Left lung (tissue), 10 donors: ENCODE measurements around the gene MRTFB. TPM values are rescaled to one million over a fixed set of nuclear protein-coding genes. Genes with fewer than 3 reads are reported as not detected.

Experiments used
- ATAC-seq: fragments of 200-7000 bp; cut with Tn5 transposase; one replicate; pipeline ENCODE4 v1.9.1; 2020; ENCODE audit warnings: moderate library complexity
- DNase-seq, 4 donors: peaks; one replicate each; pipeline ENCODE4 v3.0.0-alpha.2; 2013 to 2020
- H3K27ac ChIP-seq, 2 donors: fragments of 200-600 bp; sonication (generic) in 1 of 2; one replicate each; pipeline versions ENCODE4 v1.5.0 to v1.8.0; 2020 to 2021
- H3K27me3 ChIP-seq, 2 donors: fragments of 200-600 bp; sonication (generic) in 1 of 2; one replicate each; pipeline versions ENCODE4 v1.5.0 to v1.8.0; 2020 to 2021
- H3K36me3 ChIP-seq, 2 donors: fragments of 200-600 bp; sonication (generic) in 1 of 2; one replicate each; pipeline versions ENCODE4 v1.5.0 to v1.8.0; 2020 to 2021
- H3K4me1 ChIP-seq, 2 donors: fragments of 200-600 bp; one replicate each; pipeline ENCODE4 v1.8.0; 2021
- H3K4me3 ChIP-seq, 2 donors: fragments of 200-600 bp; sonication (generic) in 1 of 2; one replicate each; pipeline versions ENCODE4 v1.5.0 to v1.8.0; 2020 to 2021; ENCODE audit warnings: mild to moderate bottlenecking in 1 of 2
- H3K9me3 ChIP-seq, 2 donors: fragments of 200-600 bp; sonication (generic) in 1 of 2; one replicate each; pipeline versions ENCODE4 v1.5.0 to v1.8.0; 2020 to 2021
- CTCF ChIP-seq, 2 donors: fragments of 200-600 bp; sonication (generic) in 1 of 2; IDR thresholded peaks; one replicate each; pipeline versions ENCODE4 v1.5.0 to v1.8.0; 2021; ENCODE audit warnings: antibody characterized with exemption in 2 of 2
- intact Hi-C, 2 donors: fragments of 100-400 bp; cut with DNase I; formaldehyde crosslinking; loops; one replicate each; pipeline versions ENCODE4 v1.11.2 to v1.14.2; 2022
- polyA plus RNA-seq, 6 donors: library from polyadenylated mRNA; unstranded; fragments of 120-200 nt; gene quantifications; one replicate each; pipeline ENCODE4 v1.2.1, GENCODE V29; 2013; ENCODE audit not compliant: insufficient read length in 6 of 6
- total RNA-seq, 2 donors: library from RNA; stranded (reverse); fragmentation: NEBNext Ultra II Directional; extraction: Animal tissue kit (Norgen Biotek cat#: 25700); gene quantifications; one replicate each; pipeline ENCODE4 v1.2.1, GENCODE V29; 2021
- donor health status: DM: no; HTN: yes; CAD: no.
- donor health status: DM: no; HTN: no; CAD: no.

Gene MRTFB
- total and polyA plus RNA-seq, 8 donors, result 34.4 to 48.9 (median 36.7) TPM

GRCh38 chr16:14301169-14302030 is 230.3 kb downstream of the MRTFB start:
- peak; percentile 58 for ATAC-seq
- Histone ChIP-seq H3K27me3 (peaks cover 0 to 57% of the 10 kb centered on the region in 2 donors), H3K36me3 (no peaks in the 10 kb centered on the region), H3K9me3 (no peaks in the 10 kb centered on the region), H3K27ac (peak overlapping the region in 1 of 2 donors; percentile 19), H3K4me3 (peak overlapping the region; percentile 29 to 34), H3K4me1 (peaks cover 9 to 27% of the 10 kb centered on the region in 2 donors)
- peak in 1 of 4 donors; percentile 44 for DNase-seq
- intact Hi-C loops, result loop anchor here in 1 of 2 donors (5.0 kb wide), 1 partner anchor 226 kb away; no protein-coding TSS in a partner anchor
- TF ChIP-seq CTCF (IDR thresholded peaks at IDR 0.05), result no peak

- DNase-seq, result peak in 3 of 4 donors; percentile 15 to 82 (median 53)
- TF ChIP-seq CTCF (IDR thresholded peaks at IDR 0.05), result no peak
- Histone ChIP-seq H3K27me3 (peaks cover 0 to 57% of the 10 kb centered on the region in 2 donors), H3K9me3 (no peaks in the 10 kb centered on the region), H3K4me1 (peaks cover 9 to 27% of the 10 kb centered on the region in 2 donors), H3K27ac (no peak overlapping the region), H3K4me3 (peak overlapping the region; percentile 61 to 65), H3K36me3 (no peaks in the 10 kb centered on the region)
- ATAC-seq, result peak; percentile 85
- intact Hi-C loops, result loop anchor here in 1 of 2 donors (5.0 kb wide), 1 partner anchor 225 kb away; no protein-coding TSS in a partner anchor
Observed at GRCh38 chr16:14302031-14302398, 230.9 kb downstream of the MRTFB start.

- no peak for TF ChIP-seq CTCF (IDR thresholded peaks at IDR 0.05)
- Histone ChIP-seq H3K27ac (no peak overlapping the region), H3K9me3 (no peaks in the 10 kb centered on the region), H3K27me3 (peaks cover 0 to 57% of the 10 kb centered on the region in 2 donors), H3K36me3 (no peaks in the 10 kb centered on the region), H3K4me1 (peaks cover 9 to 27% of the 10 kb centered on the region in 2 donors), H3K4me3 (peak overlapping the region; percentile 61 to 65)
- intact Hi-C loops, result loop anchor here in 1 of 2 donors (5.0 kb wide), 1 partner anchor 225 kb away; no protein-coding TSS in a partner anchor
- ATAC-seq (peak; percentile 15), DNase-seq (peak in 2 of 4 donors; percentile 22 to 77)
Observed at GRCh38 chr16:14302399-14303181, 231.5 kb downstream of the MRTFB start.

GRCh38 chr16:14303182-14303618 is 232.1 kb downstream of the MRTFB start:
- intact Hi-C loops, result loop anchor here in 1 of 2 donors (5.0 kb wide), 1 partner anchor 224 kb away; no protein-coding TSS in a partner anchor
- H3K36me3 ChIP-seq, result no peaks in the 10 kb centered on the region
- H3K4me3 ChIP-seq, result peak overlapping the region; percentile 61 to 65
- H3K9me3 ChIP-seq, result no peaks in the 10 kb centered on the region
- H3K27ac ChIP-seq, result no peak overlapping the region
- peaks cover 9 to 27% of the 10 kb centered on the region in 2 donors for H3K4me1 ChIP-seq
- no peak for DNase-seq
- H3K27me3 ChIP-seq, result peaks cover 0 to 57% of the 10 kb centered on the region in 2 donors
- ATAC-seq, result no peak
- TF ChIP-seq CTCF (IDR thresholded peaks at IDR 0.05), result no peak
